Trophoblast cell (in vitro differentiated cells and primary cell): ENCODE results near the gene DDO.

Experiments
- DNase-seq, 2 donors: peaks; one replicate each; pipeline ENCODE4 v3.0.0-alpha.2; 2016
- H2AFZ ChIP-seq: 2 replicates; pipeline ENCODE4 v1.6.1; 2013; ENCODE audit warnings: low read length, moderate library complexity, mild to moderate bottlenecking; ENCODE audit not compliant: insufficient read depth, poor library complexity
- H2AK5ac ChIP-seq: 2 replicates; pipeline ENCODE4 v1.6.1; 2013; ENCODE audit warnings: mild to moderate bottlenecking, low read length
- H2BK120ac ChIP-seq: 2 replicates; pipeline ENCODE4 v1.6.1; 2013; ENCODE audit warnings: low read length, mild to moderate bottlenecking, moderate library complexity; ENCODE audit not compliant: insufficient read depth, poor library complexity
- H2BK12ac ChIP-seq: 2 replicates; pipeline ENCODE4 v1.6.1; 2013; ENCODE audit warnings: mild to moderate bottlenecking, low read length, moderate library complexity
- H2BK5ac ChIP-seq: 2 replicates; pipeline ENCODE4 v1.6.1; 2013; ENCODE audit warnings: low read length, low read depth, moderate library complexity, mild to moderate bottlenecking; ENCODE audit not compliant: poor library complexity
- H3K14ac ChIP-seq: 2 replicates; pipeline ENCODE4 v1.6.1; 2013; ENCODE audit warnings: mild to moderate bottlenecking, low read length
- H3K18ac ChIP-seq: 2 replicates; pipeline ENCODE4 v1.6.1; 2013; ENCODE audit warnings: mild to moderate bottlenecking, low read length
- H3K23ac ChIP-seq: 2 replicates; pipeline ENCODE4 v1.6.1; 2013; ENCODE audit warnings: low read length
- H3K27ac ChIP-seq: 2 replicates; pipeline ENCODE4 v1.5.1; 2013; ENCODE audit warnings: low read depth, mild to moderate bottlenecking, inconsistent platforms, low read length, moderate library complexity
- H3K27me3 ChIP-seq: 2 replicates; pipeline ENCODE4 v1.6.1; 2013; ENCODE audit warnings: inconsistent platforms, mild to moderate bottlenecking, low read length, moderate library complexity; ENCODE audit not compliant: insufficient read depth
- H3K36me3 ChIP-seq, 2 experiments: 1 replicate in 1 of 2; 2 replicates in 1 of 2; pipeline ENCODE4 v1.6.1; 2013; ENCODE audit warnings: low read length in 2 of 2, mild to moderate bottlenecking in 2 of 2, moderate library complexity in 1 of 2; ENCODE audit not compliant: insufficient read depth in 2 of 2, control insufficient read depth in 1 of 2
- H3K4ac ChIP-seq: 2 replicates; pipeline ENCODE4 v1.6.1; 2013; ENCODE audit warnings: low read depth, mild to moderate bottlenecking, low read length, moderate library complexity
- H3K4me1 ChIP-seq, 2 experiments: 1 replicate in 1 of 2; 2 replicates in 1 of 2; pipeline ENCODE4 v1.6.1; 2013; ENCODE audit warnings: low read length in 2 of 2, mild to moderate bottlenecking in 2 of 2, moderate library complexity in 1 of 2; ENCODE audit not compliant: insufficient read depth in 2 of 2, control insufficient read depth in 1 of 2
- H3K4me2 ChIP-seq: 2 replicates; pipeline ENCODE4 v1.6.1; 2013; ENCODE audit warnings: inconsistent platforms, mild to moderate bottlenecking, low read length, moderate library complexity
- H3K4me3 ChIP-seq: 2 replicates; pipeline ENCODE4 v1.5.1; 2013; ENCODE audit warnings: mild to moderate bottlenecking, low read depth, low read length, inconsistent platforms
- H3K79me1 ChIP-seq: one replicate; pipeline ENCODE4 v1.6.1; 2013; ENCODE audit warnings: low read length
- H3K79me2 ChIP-seq: 2 replicates; pipeline ENCODE4 v1.6.1; 2013; ENCODE audit warnings: low read length, mild to moderate bottlenecking; ENCODE audit not compliant: control insufficient read depth, insufficient read depth, poor library complexity
- H3K9ac ChIP-seq: 2 replicates; pipeline ENCODE4 v1.6.1; 2013; ENCODE audit warnings: mild to moderate bottlenecking, low read length
- H3K9me3 ChIP-seq: 2 replicates; pipeline ENCODE4 v1.6.1; 2013; ENCODE audit warnings: low read depth, mild to moderate bottlenecking, control low read depth, inconsistent platforms, low read length; ENCODE audit not compliant: insufficient read depth
- H4K12ac ChIP-seq: 2 replicates; pipeline ENCODE4 v1.6.1; 2013; ENCODE audit warnings: low read depth, mild to moderate bottlenecking, low read length, moderate library complexity
- H4K8ac ChIP-seq: 2 replicates; pipeline ENCODE4 v1.6.1; 2013; ENCODE audit warnings: low read depth, mild to moderate bottlenecking, low read length, moderate library complexity
- H4K91ac ChIP-seq: one replicate; pipeline ENCODE4 v1.6.1; 2013; ENCODE audit warnings: low read depth, mild to moderate bottlenecking, low read length, moderate library complexity
- WGBS: extraction: QIAGEN DNeasy Blood & Tissue Kit; methylation state at CpG from one replicate; pipeline ENCODE4 v1.1.7; 2013; ENCODE audit warnings: missing lambda C conversion rate; ENCODE audit not compliant: insufficient read length, insufficient coverage; ENCODE audit errors: extremely low coverage; 5-methylcytosine and 5-hydroxymethylcytosine counted together

Gene DDO

DNA sequence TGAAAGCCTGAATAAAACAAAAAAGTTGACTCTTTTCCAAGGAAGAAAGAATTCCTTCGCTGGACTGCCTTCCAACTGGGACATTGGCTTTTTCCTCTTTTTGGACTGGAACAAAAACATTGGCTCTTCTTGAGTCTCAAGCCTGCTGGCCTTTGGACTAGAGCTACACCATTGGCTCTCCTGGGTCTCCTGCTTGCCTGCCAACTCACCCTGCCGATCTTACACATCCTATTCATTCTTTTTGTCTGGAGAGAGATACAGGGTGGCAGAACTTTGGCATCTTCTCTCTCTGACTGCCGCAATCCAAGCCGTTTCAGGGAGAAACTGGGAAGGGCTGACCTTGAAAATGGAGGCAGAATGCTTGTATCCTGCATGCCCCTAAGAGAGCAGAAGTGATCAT, 20.2 kb downstream of the DDO start:
- H4K8ac ChIP-seq: no peak overlapping the region
- H3K4me3 ChIP-seq: no peak overlapping the region
- H3K23ac ChIP-seq: no peak overlapping the region
- H2BK120ac ChIP-seq: no peak overlapping the region
- H3K9ac ChIP-seq: no peak overlapping the region
- peaks cover 0 to 1% of the 10 kb centered on the region in 2 experiments for H3K4me1 ChIP-seq
- no peak overlapping the region for H3K27ac ChIP-seq
- H3K36me3 ChIP-seq: no peaks in the 10 kb centered on the region
- no peak overlapping the region for H4K12ac ChIP-seq
- WGBS: no CpG with 5 or more reads among the region's 4 CpGs
- H3K79me1 ChIP-seq: no peaks in the 10 kb centered on the region
- H3K4me2 ChIP-seq: no peak overlapping the region
- H3K4ac ChIP-seq: no peak overlapping the region
- H3K9me3 ChIP-seq: no peaks in the 10 kb centered on the region
- H3K79me2 ChIP-seq: no peaks in the 10 kb centered on the region
- no peak overlapping the region for H4K91ac ChIP-seq
- no peaks in the 10 kb centered on the region for H3K27me3 ChIP-seq
- no peak for DNase-seq
- no peak overlapping the region for H3K18ac ChIP-seq
- H2AK5ac ChIP-seq: no peak overlapping the region
- no peak overlapping the region for H2BK12ac ChIP-seq
- H2AFZ ChIP-seq: no peak overlapping the region
- H3K14ac ChIP-seq: no peak overlapping the region
- H2BK5ac ChIP-seq: no peak overlapping the region

DNA sequence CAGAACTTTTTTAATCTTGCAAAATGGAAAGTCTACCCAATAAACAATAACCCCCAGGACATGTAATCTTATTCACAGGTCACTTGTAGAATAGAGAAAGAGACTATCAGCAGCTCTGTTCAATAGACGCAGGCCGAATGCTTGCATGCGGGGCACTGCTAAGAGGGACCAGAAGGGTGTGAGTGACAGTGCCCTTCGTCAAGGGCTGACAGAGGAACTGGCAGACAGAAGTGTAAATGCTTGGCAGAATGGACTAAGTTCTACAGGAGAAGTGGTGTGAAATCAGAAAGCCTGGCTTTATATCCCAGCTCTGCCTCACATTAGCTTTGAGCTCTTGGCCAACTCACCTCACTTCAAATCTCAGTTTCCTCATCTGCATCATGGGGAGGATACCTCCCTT, 21.0 kb downstream of the DDO start:
- Histone ChIP-seq H3K4me2 (no peak overlapping the region), H3K36me3 (no peaks in the 10 kb centered on the region), H4K12ac (no peak overlapping the region), H4K91ac (no peak overlapping the region), H3K4me3 (no peak overlapping the region), H3K27ac (no peak overlapping the region), H2AFZ (no peak overlapping the region), H3K4ac (no peak overlapping the region), H3K14ac (no peak overlapping the region), H2BK12ac (no peak overlapping the region), H3K9me3 (no peaks in the 10 kb centered on the region), H3K79me2 (peaks cover under 1% of the 10 kb centered on the region), H3K79me1 (peaks cover 3% of the 10 kb centered on the region), H3K23ac (no peak overlapping the region), H3K9ac (no peak overlapping the region), H4K8ac (no peak overlapping the region), H2AK5ac (no peak overlapping the region), H3K27me3 (no peaks in the 10 kb centered on the region), H3K4me1 (peaks cover 4 to 8% of the 10 kb centered on the region in 2 experiments), H3K18ac (no peak overlapping the region), H2BK120ac (no peak overlapping the region), H2BK5ac (no peak overlapping the region)
- no CpG with 5 or more reads among the region's 4 CpGs for WGBS
- DNase-seq: no peak

DNA sequence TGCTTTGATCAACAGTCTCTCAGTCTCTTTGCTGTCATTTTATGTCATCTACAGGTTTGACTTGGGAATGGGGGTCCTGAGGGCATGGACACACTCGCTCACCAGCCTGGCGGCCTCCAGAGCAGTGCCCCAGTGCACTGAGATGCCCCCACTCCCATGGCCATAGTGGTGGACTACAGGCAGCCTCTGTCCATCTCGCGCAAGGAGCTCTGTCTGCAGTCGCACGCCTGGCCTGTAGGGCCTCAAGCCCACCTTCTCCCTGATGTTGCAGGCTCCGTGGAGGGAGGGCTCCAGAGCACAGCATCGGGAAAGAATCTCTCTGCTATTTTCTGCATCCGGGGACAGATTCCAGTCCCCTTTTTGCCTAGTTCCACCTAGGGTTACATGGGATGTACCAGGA, 22.6 kb downstream of the DDO start:
- no peak overlapping the region for H2BK12ac ChIP-seq
- no CpG with 5 or more reads among the region's 9 CpGs for WGBS
- no peak overlapping the region for H3K18ac ChIP-seq
- no peak overlapping the region for H2AFZ ChIP-seq
- no peaks in the 10 kb centered on the region for H3K36me3 ChIP-seq
- no peak overlapping the region for H2BK120ac ChIP-seq
- H2AK5ac ChIP-seq: no peak overlapping the region
- H3K79me1 ChIP-seq: peaks cover 9% of the 10 kb centered on the region
- H3K4me1 ChIP-seq: peaks cover 6 to 11% of the 10 kb centered on the region in 2 experiments
- H3K4me2 ChIP-seq: no peak overlapping the region
- H3K9me3 ChIP-seq: no peaks in the 10 kb centered on the region
- H4K12ac ChIP-seq: no peak overlapping the region
- no peak overlapping the region for H3K27ac ChIP-seq
- H3K4me3 ChIP-seq: no peak overlapping the region
- H3K27me3 ChIP-seq: no peaks in the 10 kb centered on the region
- no peak overlapping the region for H3K4ac ChIP-seq
- DNase-seq: no peak
- H3K14ac ChIP-seq: no peak overlapping the region
- H4K8ac ChIP-seq: no peak overlapping the region
- no peak overlapping the region for H4K91ac ChIP-seq
- no peak overlapping the region for H3K9ac ChIP-seq
- H2BK5ac ChIP-seq: no peak overlapping the region
- H3K79me2 ChIP-seq: peaks cover 3% of the 10 kb centered on the region
- H3K23ac ChIP-seq: no peak overlapping the region

DNA sequence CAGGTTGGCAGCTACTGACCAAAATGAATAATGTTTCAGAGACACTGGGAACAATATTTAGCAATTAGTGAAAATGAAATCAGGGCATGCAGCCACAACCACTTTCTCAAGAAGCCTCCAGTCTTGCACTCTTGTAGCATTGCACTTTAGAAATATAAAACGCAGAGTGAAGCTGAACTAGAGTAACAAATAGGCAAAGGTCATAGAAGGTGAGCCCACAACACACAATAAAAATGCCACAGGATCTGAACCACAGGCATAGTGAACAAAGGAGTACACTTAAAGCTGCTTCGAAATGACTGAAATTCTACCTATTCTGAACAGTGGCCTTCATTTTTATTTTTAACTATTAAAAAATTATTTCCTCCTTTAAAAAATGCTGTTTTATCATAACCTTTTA, 25.0 kb downstream of the DDO start:
- peak overlapping the region; percentile 64 for H4K91ac ChIP-seq
- no peaks in the 10 kb centered on the region for H3K36me3 ChIP-seq
- H3K9me3 ChIP-seq: no peaks in the 10 kb centered on the region
- H3K4me2 ChIP-seq: no peak overlapping the region
- DNase-seq: no peak
- H2BK12ac ChIP-seq: no peak overlapping the region
- H4K12ac ChIP-seq: no peak overlapping the region
- H2BK5ac ChIP-seq: no peak overlapping the region
- no peak overlapping the region for H4K8ac ChIP-seq
- WGBS: no CpG with 5 or more reads among the region's 2 CpGs
- peaks cover 10% of the 10 kb centered on the region for H3K79me1 ChIP-seq
- H3K18ac ChIP-seq: no peak overlapping the region
- no peak overlapping the region for H3K4me3 ChIP-seq
- H2AFZ ChIP-seq: no peak overlapping the region
- no peak overlapping the region for H3K9ac ChIP-seq
- H3K27ac ChIP-seq: peak overlapping the region; percentile 16
- H3K4ac ChIP-seq: no peak overlapping the region
- H3K79me2 ChIP-seq: peaks cover 3% of the 10 kb centered on the region
- H2AK5ac ChIP-seq: no peak overlapping the region
- no peaks in the 10 kb centered on the region for H3K27me3 ChIP-seq
- H2BK120ac ChIP-seq: peak overlapping the region; percentile 45
- H3K23ac ChIP-seq: no peak overlapping the region
- peaks cover 6 to 11% of the 10 kb centered on the region in 2 experiments for H3K4me1 ChIP-seq
- no peak overlapping the region for H3K14ac ChIP-seq
